ENCODE results near the gene STMND1.

STMND1 gene

DNA sequence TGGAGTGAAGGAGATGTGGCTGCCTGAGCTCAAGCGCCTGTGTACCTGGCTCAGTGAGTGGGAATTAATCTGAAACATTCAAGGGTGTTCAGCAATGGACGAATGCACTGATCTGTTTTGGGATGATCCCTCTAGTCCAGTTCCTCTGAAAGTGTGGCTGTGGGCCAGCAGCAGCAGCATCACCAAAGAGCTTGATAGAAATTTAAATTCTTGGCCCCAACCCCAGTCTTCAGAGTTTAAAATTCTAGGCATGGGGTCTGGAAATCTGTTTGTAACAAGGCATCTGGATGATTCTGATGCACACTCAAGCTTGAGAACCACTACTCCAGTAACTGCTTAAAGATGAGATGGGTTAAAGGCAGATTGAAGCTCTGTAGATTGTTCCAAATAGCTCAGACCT lies 59.2 kb downstream of the STMND1 start:
- DNase-seq (ENCODE audit: low read depth, low spot score), result no peak

DNA sequence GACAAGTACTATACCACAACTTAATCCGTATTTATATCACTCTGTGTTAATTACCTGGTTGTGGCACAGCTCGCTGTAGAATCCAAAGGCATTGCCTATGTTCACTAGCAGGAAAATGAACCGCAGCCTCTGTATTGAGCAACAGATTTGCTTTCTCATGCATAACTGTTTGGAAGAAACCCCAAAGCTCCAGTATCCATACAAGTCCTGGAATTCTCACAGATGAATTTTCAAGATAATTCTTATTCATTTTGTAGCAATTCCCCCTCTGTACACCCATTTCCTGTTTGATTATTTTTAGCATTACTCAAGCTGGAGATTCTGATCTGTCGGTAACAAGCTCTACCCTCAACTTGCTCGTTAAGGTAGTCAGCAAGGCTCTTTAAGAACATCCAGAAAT lies 63.5 kb downstream of the STMND1 start:
- no peak for DNase-seq (ENCODE audit: low read depth, low spot score)

DNA sequence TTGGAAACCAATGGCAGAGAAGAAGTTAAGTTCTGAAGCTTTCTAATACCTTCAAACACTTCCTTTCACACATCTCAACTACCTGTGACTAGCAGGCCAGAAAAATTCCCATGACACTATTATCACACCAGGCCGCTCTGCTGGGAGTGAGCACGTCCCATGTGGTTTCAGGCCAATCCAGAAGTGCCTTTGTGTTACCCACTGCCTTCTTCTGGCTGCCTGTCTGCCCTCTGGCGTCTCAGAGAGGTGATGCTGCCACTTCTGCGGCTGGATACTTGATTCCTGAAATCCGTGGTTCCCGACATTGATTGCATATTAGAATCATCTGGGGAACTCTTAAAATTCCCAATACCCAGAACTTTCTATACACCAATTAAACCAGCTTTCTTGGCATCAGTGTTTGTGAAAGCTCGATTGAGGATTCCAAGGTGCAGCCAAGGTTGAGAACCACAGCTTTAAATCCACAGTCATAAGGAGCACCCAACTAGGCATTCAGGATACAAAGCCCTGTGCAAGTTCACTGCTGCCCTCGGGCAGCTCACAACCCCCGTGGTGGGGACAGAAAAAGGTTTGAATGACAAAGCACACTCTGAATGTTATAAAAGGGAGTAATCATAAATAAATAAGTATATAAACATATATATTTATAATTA lies 65.6 kb downstream of the STMND1 start:
- no peak for DNase-seq (ENCODE audit: low read depth, low spot score)

DNA sequence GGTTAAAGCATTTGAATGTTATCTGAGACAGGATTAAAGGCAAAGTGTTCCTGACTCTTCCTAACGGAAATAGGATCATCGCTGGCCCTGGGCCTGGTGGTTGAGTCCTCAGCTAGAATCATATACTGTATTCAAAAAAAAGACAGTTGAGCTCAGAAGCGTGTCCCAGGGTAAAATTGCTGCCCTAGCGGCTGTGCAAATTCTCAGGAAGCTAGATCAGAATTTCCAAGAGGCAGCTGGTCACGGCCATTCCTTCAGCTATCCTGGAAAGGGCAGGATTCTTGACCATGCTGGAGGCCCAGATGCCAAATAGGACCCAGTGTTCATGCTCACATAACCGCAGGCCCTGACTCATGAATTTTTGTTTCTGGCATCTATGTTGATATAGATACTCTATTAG lies 67.4 kb downstream of the STMND1 start:
- no peak for DNase-seq (ENCODE audit: low read depth, low spot score)

DNA sequence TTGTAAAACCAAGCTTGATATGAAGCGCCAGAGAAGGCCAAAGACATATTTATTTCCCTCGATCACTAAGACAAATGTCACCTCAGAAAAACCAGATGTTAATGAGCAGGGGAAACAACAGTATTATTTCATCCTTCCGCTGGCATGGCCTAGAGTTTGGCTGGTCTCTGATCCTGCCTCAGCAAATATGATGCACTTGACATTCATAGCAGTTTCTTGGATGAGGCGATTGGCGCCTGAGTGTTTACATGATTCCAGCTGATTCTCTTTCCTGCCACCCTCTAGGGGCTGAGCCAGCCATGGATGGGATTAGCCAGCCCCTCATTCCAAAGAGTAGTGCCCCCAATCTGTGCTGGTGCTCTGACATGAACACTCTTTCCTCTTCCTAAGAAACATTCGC lies 67.9 kb downstream of the STMND1 start:
- no peak for DNase-seq (ENCODE audit: low read depth, low spot score)

DNA sequence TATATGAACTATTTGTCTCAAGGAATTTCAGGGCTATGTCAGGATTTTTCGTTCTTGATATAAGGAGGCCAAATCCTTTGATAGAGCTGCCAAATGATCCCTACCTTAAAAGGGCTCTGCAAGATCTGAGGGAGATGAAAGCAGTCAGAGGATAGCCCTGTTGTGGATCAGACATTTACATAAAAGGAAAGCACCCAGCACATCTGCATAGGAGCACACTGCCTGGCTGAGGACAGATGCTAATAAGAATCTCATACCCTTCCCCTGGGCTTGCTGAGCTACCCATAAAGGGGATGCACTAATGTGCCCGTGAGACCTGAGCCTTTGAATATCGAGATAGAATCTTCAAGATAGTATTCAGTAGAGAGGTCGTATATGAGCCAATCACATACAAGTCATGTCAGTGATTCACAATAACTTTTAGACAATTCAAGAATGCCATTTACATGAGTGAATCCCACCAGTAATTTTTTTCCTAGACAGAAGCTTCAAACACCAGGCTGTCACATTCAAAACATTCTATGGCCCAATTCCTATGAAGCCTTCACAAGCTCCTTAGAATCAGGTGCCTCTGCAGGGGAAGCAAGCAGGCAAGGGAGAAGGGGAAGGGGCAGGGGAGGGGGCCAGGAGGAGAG lies 71.1 kb downstream of the STMND1 start:
- DNase-seq (ENCODE audit: low read depth, low spot score), result no peak

DNA sequence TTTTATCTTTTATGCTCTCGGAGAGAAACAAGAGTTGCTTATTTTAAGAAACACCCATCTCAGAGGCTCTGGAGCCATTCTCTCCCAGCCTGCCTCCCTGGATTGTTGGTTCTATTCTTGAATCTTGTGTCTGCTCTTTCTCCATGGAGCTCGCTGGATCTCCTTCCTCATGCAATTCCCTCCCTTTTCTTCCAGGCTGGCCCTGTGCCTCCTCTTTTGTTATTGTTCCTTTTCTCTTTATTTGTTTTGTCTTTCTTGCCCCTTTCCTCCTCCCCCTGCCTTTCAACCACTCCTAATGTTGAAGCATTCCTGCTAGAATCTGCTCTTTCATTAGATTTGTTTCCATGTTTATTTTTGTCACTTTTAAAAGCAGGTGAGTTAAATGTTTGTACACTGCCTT lies 76.5 kb downstream of the STMND1 start:
- DNase-seq (ENCODE audit: low read depth, low spot score), result no peak

DNA sequence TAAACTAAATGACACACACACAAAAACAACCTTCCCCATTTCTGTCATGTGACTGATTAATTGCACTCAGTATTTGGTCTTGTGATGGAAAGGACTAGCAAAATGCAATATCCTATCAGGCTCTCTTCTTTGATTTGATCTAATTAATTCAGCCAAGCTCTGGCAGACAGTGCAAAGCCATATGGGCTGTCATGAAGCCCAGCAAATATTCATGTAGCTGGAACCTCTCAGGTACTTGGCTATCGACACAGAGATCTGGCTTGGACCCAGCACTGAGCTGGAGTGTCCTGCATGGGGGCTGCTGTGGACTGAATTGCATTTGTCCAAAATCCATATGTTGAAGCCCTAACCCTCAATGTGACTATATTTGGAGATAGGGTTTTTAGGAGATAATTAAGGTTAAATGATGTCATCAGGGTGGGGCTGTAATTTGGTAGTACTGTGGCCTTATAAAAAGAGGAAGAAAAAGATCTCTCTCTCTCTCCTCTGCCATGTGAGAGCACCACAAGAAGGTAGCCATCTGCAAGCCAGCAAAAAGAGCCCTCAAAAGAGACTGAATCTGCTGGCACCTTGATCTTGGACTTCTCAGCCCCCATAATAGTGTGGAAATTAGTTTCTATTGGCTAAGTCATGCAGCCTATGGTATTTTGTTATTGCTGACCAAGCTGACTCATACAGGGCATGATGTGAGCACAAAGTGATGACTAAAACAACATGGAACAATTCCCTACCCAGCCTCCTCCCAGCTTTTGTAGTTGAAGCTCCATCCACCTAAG lies 77.1 kb downstream of the STMND1 start:
- no peak for DNase-seq (ENCODE audit: low read depth, low spot score)

DNA sequence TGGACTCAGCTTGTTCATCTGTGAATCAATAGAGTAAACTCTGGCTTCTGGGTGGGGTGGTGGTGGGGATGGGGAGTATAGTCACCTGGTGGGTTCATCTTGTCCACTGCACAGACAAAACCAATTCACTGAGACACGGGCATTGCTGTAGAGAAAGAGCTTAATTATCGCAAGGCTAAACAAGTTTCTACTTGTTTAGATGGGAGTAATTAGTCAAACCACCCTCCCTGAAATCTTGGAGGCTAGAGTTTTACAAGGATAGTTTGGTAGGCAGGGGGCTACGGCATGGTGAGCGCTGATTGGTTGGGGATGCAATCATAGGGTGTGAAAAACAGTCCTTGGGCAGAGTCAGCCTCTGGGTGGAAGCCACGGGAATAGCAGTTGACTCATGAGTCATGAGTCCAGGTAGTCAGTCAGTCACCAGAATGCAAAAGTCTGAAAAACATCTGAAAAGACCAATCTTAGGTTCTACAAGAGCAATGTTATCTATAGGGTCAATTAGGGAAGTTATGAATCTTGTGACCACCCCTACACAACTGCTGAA lies 77.8 kb downstream of the STMND1 start:
- no peak for DNase-seq (ENCODE audit: low read depth, low spot score)
